DND-41 (cell line): Measurements from ENCODE around the gene ZNF668.

Source experiments
- ATAC-seq: fragments of 200-7000 bp; cut with Tn5 transposase; 3 replicates; pipeline ENCODE4 v1.9.1; 2021; ENCODE audit warnings: low read depth; ENCODE audit not compliant: insufficient read depth
- DNase-seq: peaks from one replicate; pipeline ENCODE4 v3.0.0-alpha.2; 2020
- H2AFZ ChIP-seq: 2 replicates; pipeline ENCODE4 v1.6.0; 2012; ENCODE audit warnings: low read depth, low read length
- H3K27ac ChIP-seq: 2 replicates; pipeline ENCODE4 v1.5.1; 2012; ENCODE audit warnings: low read length, inconsistent platforms
- H3K27me3 ChIP-seq: fragments of 200-600 bp; sonication (generic); 2 replicates; pipeline ENCODE4 v1.6.0; 2012; ENCODE audit warnings: low read length, mild to moderate bottlenecking, inconsistent platforms; ENCODE audit not compliant: insufficient read depth, poor library complexity
- H3K36me3 ChIP-seq: 2 replicates; pipeline ENCODE4 v1.5.1; 2012; ENCODE audit warnings: low read length, inconsistent platforms; ENCODE audit not compliant: insufficient read depth
- H3K4me1 ChIP-seq: 2 replicates; pipeline ENCODE4 v1.5.1; 2012; ENCODE audit warnings: mild to moderate bottlenecking, low read length; ENCODE audit not compliant: insufficient read depth
- H3K4me2 ChIP-seq: 2 replicates; pipeline ENCODE4 v1.6.0; 2012; ENCODE audit warnings: mild to moderate bottlenecking, moderate library complexity, low read length, inconsistent platforms; ENCODE audit not compliant: insufficient read depth
- H3K4me3 ChIP-seq, 2 experiments: fragments of 200-600 bp in 1 of 2; shearing (Covaris generic) in 1 of 2; 2 replicates each; pipeline ENCODE4 v1.5.1; 2012 to 2016; ENCODE audit warnings: inconsistent platforms in 2 of 2, low read length in 2 of 2, mild to moderate bottlenecking in 2 of 2, low read depth in 1 of 2, moderate library complexity in 1 of 2
- H3K79me2 ChIP-seq: 2 replicates; pipeline ENCODE4 v1.6.0; 2012; ENCODE audit warnings: low read length, inconsistent platforms; ENCODE audit not compliant: insufficient read depth
- H3K9ac ChIP-seq: 2 replicates; pipeline ENCODE4 v1.6.0; 2012; ENCODE audit warnings: low read depth, mild to moderate bottlenecking, inconsistent platforms, low read length, moderate library complexity
- H3K9me3 ChIP-seq: 2 replicates; pipeline ENCODE4 v1.5.1; 2012; ENCODE audit warnings: low read length, moderate library complexity, mild to moderate bottlenecking, inconsistent platforms; ENCODE audit not compliant: insufficient read depth, severe bottlenecking
- H4K20me1 ChIP-seq: 2 replicates; pipeline ENCODE4 v1.6.0; 2012; ENCODE audit warnings: low read length; ENCODE audit not compliant: insufficient read depth
- CTCF ChIP-seq: IDR thresholded peaks from 2 replicates; pipeline ENCODE4 v1.5.1; 2012; ENCODE audit warnings: borderline replicate concordance, low read length, moderate library complexity, mild to moderate bottlenecking; ENCODE audit not compliant: poor library complexity, severe bottlenecking; ENCODE audit errors: extremely low read depth
- EZH2 ChIP-seq: IDR thresholded peaks from 3 replicates; pipeline ENCODE4 v1.6.1; 2012; ENCODE audit warnings: borderline replicate concordance, low read depth, mild to moderate bottlenecking, moderate library complexity, low read length, inconsistent platforms; ENCODE audit not compliant: severe bottlenecking

The ZNF668 gene

GRCh38 chr16:31029272-31029671 lies 44.8 kb downstream of the ZNF668 start:
- DNase-seq (no peak), ATAC-seq (no peak)
- no peak overlapping the region for H3K4me2 ChIP-seq
- H2AFZ ChIP-seq: no peak overlapping the region
- H3K27ac ChIP-seq: no peak overlapping the region
- H3K27me3 ChIP-seq: no peaks in the 10 kb centered on the region
- peaks cover 7% of the 10 kb centered on the region for H3K79me2 ChIP-seq
- no peaks in the 10 kb centered on the region for H4K20me1 ChIP-seq
- H3K9ac ChIP-seq: no peak overlapping the region
- no peaks in the 10 kb centered on the region; the same call in 1 of the 2 replicates for H3K36me3 ChIP-seq
- no peaks in the 10 kb centered on the region for H3K9me3 ChIP-seq
- no peak for TF ChIP-seq CTCF
- TF ChIP-seq EZH2: no peak
- no peak overlapping the region for H3K4me3 ChIP-seq
- peaks cover 18% of the 10 kb centered on the region for H3K4me1 ChIP-seq

- no peak overlapping the region for H3K4me2 ChIP-seq
- no peak overlapping the region for H3K27ac ChIP-seq
- no peaks in the 10 kb centered on the region for H3K27me3 ChIP-seq
- H3K4me3 ChIP-seq: no peak overlapping the region
- no peak overlapping the region for H2AFZ ChIP-seq
- TF ChIP-seq CTCF (no peak), EZH2 (no peak)
- no peaks in the 10 kb centered on the region for H3K4me1 ChIP-seq
- no peaks in the 10 kb centered on the region for H3K79me2 ChIP-seq
- H3K9ac ChIP-seq: no peak overlapping the region
- DNase-seq: no peak
- H3K36me3 ChIP-seq: no peaks in the 10 kb centered on the region
- no peaks in the 10 kb centered on the region for H3K9me3 ChIP-seq
- no peak for ATAC-seq
- H4K20me1 ChIP-seq: no peaks in the 10 kb centered on the region
Observed at GRCh38 chr16:31025339-31025738, 48.7 kb downstream of the ZNF668 start.

GRCh38 chr16:31023627-31024226 lies 50.3 kb downstream of the ZNF668 start:
- Histone ChIP-seq H3K4me3 (no peak overlapping the region), H4K20me1 (no peaks in the 10 kb centered on the region), H3K9me3 (no peaks in the 10 kb centered on the region), H3K79me2 (no peaks in the 10 kb centered on the region), H3K27me3 (no peaks in the 10 kb centered on the region), H3K4me1 (no peaks in the 10 kb centered on the region), H3K4me2 (no peak overlapping the region), H2AFZ (no peak overlapping the region), H3K27ac (no peak overlapping the region), H3K9ac (no peak overlapping the region), H3K36me3 (no peaks in the 10 kb centered on the region)
- no peak for DNase-seq
- TF ChIP-seq EZH2: no peak
- no peak for TF ChIP-seq CTCF
- ATAC-seq: no peak

- ATAC-seq: no peak
- no peaks in the 10 kb centered on the region for H4K20me1 ChIP-seq
- no peak overlapping the region for H2AFZ ChIP-seq
- no peak overlapping the region for H3K4me3 ChIP-seq
- no peaks in the 10 kb centered on the region for H3K4me1 ChIP-seq
- DNase-seq: no peak
- H3K79me2 ChIP-seq: no peaks in the 10 kb centered on the region
- no peak for TF ChIP-seq EZH2
- TF ChIP-seq CTCF: no peak
- H3K9ac ChIP-seq: no peak overlapping the region
- H3K36me3 ChIP-seq: no peaks in the 10 kb centered on the region
- no peak overlapping the region for H3K27ac ChIP-seq
- no peak overlapping the region for H3K4me2 ChIP-seq
- H3K27me3 ChIP-seq: no peaks in the 10 kb centered on the region
- H3K9me3 ChIP-seq: no peaks in the 10 kb centered on the region
Observed at GRCh38 chr16:31023252-31023602, 50.8 kb downstream of the ZNF668 start.
